ENCODE measurements around the gene ISL2. TPM values are rescaled to one million over a fixed set of nuclear protein-coding genes. Genes with fewer than 3 reads are reported as not detected.

Gene ISL2
- total and polyA plus RNA-seq, 2 of the 4 experiments (the other 2 are of a cell fraction) = 1.3 to 3.6 TPM

DNA sequence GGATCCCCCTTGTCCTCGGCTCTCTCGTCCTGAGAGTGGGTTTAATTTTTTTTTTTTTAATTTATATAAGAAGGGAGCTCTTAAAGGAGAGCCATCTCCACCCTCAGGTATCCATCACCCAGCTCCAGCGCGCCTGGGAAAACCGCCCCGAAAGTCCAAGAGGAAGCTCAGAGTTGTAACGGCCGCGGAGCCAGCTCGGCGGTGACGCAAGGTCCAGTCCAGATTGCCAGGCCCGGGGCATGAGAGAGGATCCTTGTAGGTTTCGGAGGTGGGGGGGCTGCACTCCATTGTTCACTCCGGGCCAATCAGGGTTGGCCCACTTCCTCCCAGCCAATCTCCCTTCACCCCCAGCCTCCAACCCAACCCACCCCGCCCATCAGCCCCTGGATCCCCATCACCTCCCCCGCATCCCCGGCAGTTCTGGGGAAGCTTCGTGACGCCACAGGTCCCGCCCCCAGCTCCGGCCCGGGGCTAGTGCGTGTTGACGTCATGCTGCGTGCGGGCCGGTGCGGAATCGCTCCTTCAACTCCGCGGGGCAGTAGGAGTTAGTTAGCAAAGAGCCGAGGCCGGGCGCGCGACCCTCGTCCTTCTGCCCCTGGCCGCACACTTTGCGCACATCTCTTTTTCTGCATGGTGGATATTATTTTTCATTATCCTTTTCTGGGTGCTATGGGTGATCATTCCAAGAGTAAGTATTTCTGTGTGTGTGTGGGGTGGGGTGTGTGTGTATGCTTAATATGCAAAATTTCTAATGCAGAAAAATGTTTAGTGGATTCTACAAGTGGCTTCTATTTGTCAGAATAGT, at the start of gene ISL2 (continued):
- TF ChIP-seq, protein P1, sequence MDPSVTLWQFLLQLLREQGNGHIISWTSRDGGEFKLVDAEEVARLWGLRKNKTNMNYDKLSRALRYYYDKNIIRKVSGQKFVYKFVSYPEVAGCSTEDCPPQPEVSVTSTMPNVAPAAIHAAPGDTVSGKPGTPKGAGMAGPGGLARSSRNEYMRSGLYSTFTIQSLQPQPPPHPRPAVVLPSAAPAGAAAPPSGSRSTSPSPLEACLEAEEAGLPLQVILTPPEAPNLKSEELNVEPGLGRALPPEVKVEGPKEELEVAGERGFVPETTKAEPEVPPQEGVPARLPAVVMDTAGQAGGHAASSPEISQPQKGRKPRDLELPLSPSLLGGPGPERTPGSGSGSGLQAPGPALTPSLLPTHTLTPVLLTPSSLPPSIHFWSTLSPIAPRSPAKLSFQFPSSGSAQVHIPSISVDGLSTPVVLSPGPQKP (IDR thresholded peaks at IDR 0.05; ENCODE audit: borderline replicate concordance, low read depth, low read length) = no peak
- TF ChIP-seq RAD21 (IDR thresholded peaks at IDR 0.05; ENCODE audit: low read length) = no peak
- TF ChIP-seq RCOR1 (IDR thresholded peaks at IDR 0.05; ENCODE audit: insufficient replicate concordance, low read length) = no peak
- TF ChIP-seq POLR2A (IDR thresholded peaks at IDR 0.05; ENCODE audit: low read depth, low read length) = peak; percentile 89

DNA sequence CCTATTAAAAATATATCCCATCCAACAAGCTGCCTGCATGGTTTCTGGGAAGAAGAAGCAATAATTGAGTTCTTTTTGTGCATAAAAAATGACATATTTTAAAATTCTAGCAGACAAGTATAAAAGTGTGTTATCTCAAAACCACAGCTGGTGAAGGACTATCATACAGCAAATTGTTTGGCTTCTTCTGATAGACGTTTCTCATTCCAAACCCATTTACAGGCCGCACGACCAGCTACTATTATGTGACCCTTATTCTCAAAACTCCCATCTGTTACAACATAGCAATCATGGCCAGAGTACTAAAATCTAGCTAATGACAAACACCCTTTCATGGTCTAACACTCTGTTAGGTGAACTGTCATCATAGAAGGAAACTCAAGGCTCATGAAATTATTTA, 47.0 kb upstream of the ISL2 start:
- ChIA-PET POLR2A (ENCODE audit: unreplicated experiment) (no interaction called here), CTCF (no interaction called here)
- peaks cover 6% of the 10 kb centered on the region; the same call in 1 of the 2 replicates for H3K9me1 ChIP-seq (ENCODE audit: insufficient read depth, low read length)
- H3K4me1 ChIP-seq (ENCODE audit: control insufficient read depth, insufficient read depth, low read length) = peaks cover 3% of the 10 kb centered on the region; the same call in 1 of the 2 replicates
- H2AK9ac ChIP-seq (replicated peaks; ENCODE audit: low read depth, low read length, poor library complexity) = no peak overlapping the region
- intact Hi-C loops (cut with micrococcal nuclease) (no loop called here), in situ Hi-C loops (cut with MboI; ENCODE audit: low sequenced_read_pairs) (no loop called here), dilution Hi-C loops (cut with HindIII; ENCODE audit: low sequenced_read_pairs, unreplicated experiment) (no loop called here)
- no peak overlapping the region for H3K14ac ChIP-seq (replicated peaks; ENCODE audit: low read depth, low read length)
- H3K4me2 ChIP-seq (ENCODE audit: low read depth, low read length) = no peak overlapping the region
- no peak overlapping the region for H2BK5ac ChIP-seq (ENCODE audit: low read depth, low read length, poor library complexity, severe bottlenecking)
- no peak overlapping the region for H3K23ac ChIP-seq (ENCODE audit: low read depth, low read length)
- peaks cover 12% of the 10 kb centered on the region for H4K20me1 ChIP-seq (ENCODE audit: insufficient read depth, low read length)
- H4K8ac ChIP-seq (ENCODE audit: low read depth in 2 of 2, low read length in 2 of 2) = no peak overlapping the region
- ATAC-seq (ENCODE audit: low read depth) (no peak), DNase-seq (no peak)
- H3K56ac ChIP-seq (ENCODE audit: extremely low read depth, insufficient read depth, low read length) = no peak overlapping the region
- H3K4ac ChIP-seq (ENCODE audit: low read depth, low read length) = no peak overlapping the region
- BruUV-seq (replicated peaks) = no TSS peak
- no peak overlapping the region for H2AK5ac ChIP-seq (ENCODE audit: low read depth, low read length)
- WGBS, 2 experiments (ENCODE audit: extremely low coverage in 2 of 2, insufficient read length in 1 of 2) = no CpG with 5 or more reads among the region's 3 CpGs
- H3K4me3 ChIP-seq (ENCODE audit: insufficient read depth, low read depth, low read length) = no peak overlapping the region
- H2BK120ac ChIP-seq (ENCODE audit: low read depth, low read length) = no peak overlapping the region
- H2AFZ ChIP-seq (replicated peaks; ENCODE audit: low read length, poor library complexity) = no peak overlapping the region
- H4K5ac ChIP-seq (ENCODE audit: low read depth, low read length) = no peak overlapping the region
- H3K27ac ChIP-seq (ENCODE audit: insufficient read depth, low read length) = no peak overlapping the region
- no peaks in the 10 kb centered on the region for H3K9me3 ChIP-seq (ENCODE audit: control insufficient read depth, insufficient read depth, low read length)
- H3K79me1 ChIP-seq (ENCODE audit: low read depth in 1 of 2, low read length in 2 of 2) = peaks cover 25 to 49% of the 10 kb centered on the region in 2 experiments
- H3K36me3 ChIP-seq (ENCODE audit: control insufficient read depth, insufficient read depth, low read length) = peaks cover 18% of the 10 kb centered on the region
- H3K9ac ChIP-seq (ENCODE audit: low read depth, low read length) = no peak overlapping the region
- H2BK15ac ChIP-seq (ENCODE audit: low read depth, low read length) = no peak overlapping the region
- no peaks in the 10 kb centered on the region for H3K27me3 ChIP-seq (ENCODE audit: control insufficient read depth, insufficient read depth, low read length)
- no peak overlapping the region for H3K18ac ChIP-seq (ENCODE audit: low read depth, low read length)
- no peak overlapping the region for H4K91ac ChIP-seq (ENCODE audit: insufficient read depth, low read depth, low read length)
- H2BK20ac ChIP-seq (ENCODE audit: low read depth, low read length) = no peak overlapping the region
- TF ChIP-seq RFX5 (IDR thresholded peaks at IDR 0.05; ENCODE audit: low read depth, low read length) = no peak
- TF ChIP-seq CEBPB (IDR thresholded peaks at IDR 0.05; ENCODE audit: low read depth, low read length) = no peak
- no peak for TF ChIP-seq MAZ (IDR thresholded peaks at IDR 0.05; ENCODE audit: borderline replicate concordance, low read depth, low read length)
- TF ChIP-seq RAD21 (IDR thresholded peaks at IDR 0.05; ENCODE audit: low read length) = no peak
- no peak for TF ChIP-seq FOS (IDR thresholded peaks at IDR 0.05; ENCODE audit: low read depth, low read length)
- TF ChIP-seq BHLHE40 (IDR thresholded peaks at IDR 0.05; ENCODE audit: low read depth, low read length) = no peak
- TF ChIP-seq CHD1 (IDR thresholded peaks at IDR 0.05; ENCODE audit: low read depth, low read length) = no peak
- TF ChIP-seq SMC3 (IDR thresholded peaks at IDR 0.05; ENCODE audit: low read depth, low read length) = no peak
- TF ChIP-seq, protein P1 (IDR thresholded peaks at IDR 0.05; ENCODE audit: borderline replicate concordance, low read depth, low read length) = no peak
- no peak for TF ChIP-seq NFE2L2 (IDR thresholded peaks at IDR 0.05; ENCODE audit: low read depth, low read length)
